CD14-positive monocyte (primary cell): ENCODE measurements around the gene AOPEP. TPM values are rescaled to one million over a fixed set of nuclear protein-coding genes. Genes with fewer than 3 reads are reported as not detected.

Source experiments
- DNase-seq, 3 donors: peaks; one replicate each; pipeline ENCODE4 v3.0.0-alpha.2; 2011 to 2022
- H2AFZ ChIP-seq: 2 replicates; pipeline ENCODE4 v1.6.0; 2012; ENCODE audit warnings: mild to moderate bottlenecking, low read depth, low read length, inconsistent platforms; ENCODE audit not compliant: insufficient read depth, poor library complexity, severe bottlenecking
- H3K27ac ChIP-seq, 2 donors: 1 replicate in 1 of 2; 2 replicates in 1 of 2; pipeline ENCODE4 v1.5.1; 2012 to 2013; ENCODE audit warnings: low read length in 2 of 2, control low read depth in 1 of 2, inconsistent platforms in 1 of 2, low read depth in 1 of 2, mild to moderate bottlenecking in 1 of 2
- H3K27me3 ChIP-seq, 2 donors: one replicate each; pipeline versions ENCODE4 v1.6.0 to v1.6.1; 2011 to 2013; ENCODE audit warnings: low read length in 2 of 2; ENCODE audit not compliant: control insufficient read depth in 2 of 2, insufficient read depth in 2 of 2
- H3K36me3 ChIP-seq, 2 donors: replicated peaks in 1 of 2; 1 replicate in 1 of 2; 2 replicates in 1 of 2; pipeline versions ENCODE4 v1.5.1 to v1.6.1; 2012 to 2013; ENCODE audit warnings: low read length in 2 of 2, control low read depth in 1 of 2, inconsistent platforms in 1 of 2, mild to moderate bottlenecking in 1 of 2; ENCODE audit not compliant: insufficient read depth in 2 of 2, control insufficient read depth in 1 of 2
- H3K4me1 ChIP-seq, 2 donors: 1 replicate in 1 of 2; 2 replicates in 1 of 2; pipeline versions ENCODE4 v1.5.1 to v1.6.1; 2012 to 2013; ENCODE audit warnings: low read length in 2 of 2, control low read depth in 1 of 2, inconsistent platforms in 1 of 2, mild to moderate bottlenecking in 1 of 2, moderate library complexity in 1 of 2; ENCODE audit not compliant: insufficient read depth in 2 of 2, control insufficient read depth in 1 of 2
- H3K4me2 ChIP-seq: replicated peaks from 2 replicates; pipeline ENCODE3; 2012; ENCODE audit warnings: low read length, moderate library complexity, mild to moderate bottlenecking; ENCODE audit not compliant: poor library complexity, severe bottlenecking; ENCODE audit errors: extremely low read depth
- H3K4me3 ChIP-seq, 3 experiments: fragments of 200-600 bp in 1 of 3; sonication (generic) in 1 of 3; replicated peaks in 1 of 3; 1 replicate in 2 of 3; 2 replicates in 1 of 3; pipeline ENCODE4 v1.5.1; 2011 to 2013; ENCODE audit warnings: low read length in 3 of 3, mild to moderate bottlenecking in 3 of 3, control low read depth in 2 of 3, low read depth in 2 of 3, inconsistent platforms in 1 of 3, moderate library complexity in 1 of 3
- H3K79me2 ChIP-seq: 2 replicates; pipeline ENCODE4 v1.6.0; 2012; ENCODE audit warnings: mild to moderate bottlenecking, control low read depth, inconsistent platforms, low read length, moderate library complexity; ENCODE audit not compliant: insufficient read depth
- H3K9ac ChIP-seq: 2 replicates; pipeline ENCODE4 v1.6.0; 2017; ENCODE audit warnings: low read length, mild to moderate bottlenecking; ENCODE audit not compliant: insufficient read depth, poor library complexity, severe bottlenecking
- H3K9me3 ChIP-seq, 2 donors: replicated peaks in 1 of 2; 1 replicate in 1 of 2; 2 replicates in 1 of 2; pipeline versions ENCODE4 v1.5.1 to v1.6.1; 2012 to 2013; ENCODE audit warnings: low read length in 2 of 2, control low read depth in 1 of 2; ENCODE audit not compliant: control insufficient read depth in 1 of 2, insufficient read depth in 1 of 2
- H4K20me1 ChIP-seq: 2 replicates; pipeline ENCODE4 v1.6.0; 2012; ENCODE audit warnings: mild to moderate bottlenecking, low read length, control low read depth, moderate library complexity; ENCODE audit not compliant: insufficient read depth
- H3K27ac Mint-ChIP-seq, 7 donors: one replicate each; pipeline ENCODE4 v1.8.0; 2020; ENCODE audit warnings: mild to moderate bottlenecking in 7 of 7, mixed read lengths in 7 of 7, moderate library complexity in 6 of 7, inconsistent platforms in 2 of 7
- H3K27me3 Mint-ChIP-seq, 3 donors: one replicate each; pipeline ENCODE4 v1.8.0; 2021 to 2022; ENCODE audit warnings: low read depth in 3 of 3, mild to moderate bottlenecking in 3 of 3, mixed read lengths in 3 of 3, moderate library complexity in 3 of 3, inconsistent platforms in 1 of 3
- H3K36me3 Mint-ChIP-seq, 2 donors: one replicate each; pipeline ENCODE4 v1.8.0; 2020; ENCODE audit warnings: mixed read lengths in 2 of 2, inconsistent platforms in 1 of 2, mild to moderate bottlenecking in 1 of 2
- H3K4me1 Mint-ChIP-seq: one replicate; pipeline ENCODE4 v1.8.0; 2020; ENCODE audit warnings: mild to moderate bottlenecking, mixed read lengths
- H3K4me3 Mint-ChIP-seq, 2 donors: one replicate each; pipeline ENCODE4 v1.8.0; 2020; ENCODE audit warnings: mild to moderate bottlenecking in 2 of 2, mixed read lengths in 2 of 2, moderate library complexity in 1 of 2
- H3K9me3 Mint-ChIP-seq, 7 donors: one replicate each; pipeline ENCODE4 v1.8.0; 2020 to 2022; ENCODE audit warnings: mixed read lengths in 7 of 7, mild to moderate bottlenecking in 6 of 7, moderate library complexity in 6 of 7, inconsistent platforms in 2 of 7
- CTCF ChIP-seq: fragments of 200-600 bp; IDR thresholded peaks from one replicate; pipeline ENCODE4 v1.8.0; 2022; ENCODE audit warnings: antibody characterized with exemption, mild to moderate bottlenecking
- WGBS: methylation state at CpG from one replicate; pipeline ENCODE4 v1.1.5; 2013; ENCODE audit warnings: missing lambda C conversion rate; ENCODE audit not compliant: insufficient coverage; 5-methylcytosine and 5-hydroxymethylcytosine counted together
- intact Hi-C, 2 donors: fragments of 100-400 bp; cut with micrococcal nuclease; formaldehyde crosslinking; loops; one replicate each; pipeline versions ENCODE4 v1.15.0 to v1.15.1; 2023
- polyA plus RNA-seq, 3 donors: library from polyadenylated mRNA; depleted of rRNA in 1 of 3; unstranded in 2 of 3; stranded (reverse) in 1 of 3; fragments of 300-500 nt in 2 of 3; fragments of >200 nt in 1 of 3; fragmentation: Illumina TruSeq in 2 of 3; gene quantifications; 1 replicate in 2 of 3; 2 replicates in 1 of 3; pipeline ENCODE4 v1.2.3, GENCODE V29; 2012 to 2021

AOPEP gene
- polyA plus RNA-seq, 3 donors: 3.0 to 4.1 (median 3.1) TPM

- H3K36me3 Mint-ChIP-seq: peaks cover 4 to 5% of the 10 kb centered on the region in 2 donors
- no peaks in the 10 kb centered on the region for H3K4me1 ChIP-seq
- no peak overlapping the region for H3K4me3 ChIP-seq
- no peaks in the 10 kb centered on the region for H3K27me3 ChIP-seq
- H3K4me1 Mint-ChIP-seq: no peaks in the 10 kb centered on the region
- DNase-seq: no peak
- H3K9me3 ChIP-seq: no peaks in the 10 kb centered on the region
- no peaks in the 10 kb centered on the region for H3K79me2 ChIP-seq
- H3K4me2 ChIP-seq: no peak overlapping the region
- WGBS: 96% methylated on average over 4 of the region's 5 CpGs
- no peak overlapping the region for H3K9ac ChIP-seq
- intact Hi-C loops: no loop called here
- TF ChIP-seq CTCF: no peak
- no peaks in the 10 kb centered on the region for H3K27me3 Mint-ChIP-seq
- H4K20me1 ChIP-seq: no peaks in the 10 kb centered on the region
- no peak overlapping the region for H3K27ac Mint-ChIP-seq
- H3K36me3 ChIP-seq: no peaks in the 10 kb centered on the region
- no peak overlapping the region for H3K27ac ChIP-seq
- no peaks in the 10 kb centered on the region for H3K9me3 Mint-ChIP-seq
- no peak overlapping the region for H3K4me3 Mint-ChIP-seq
- H2AFZ ChIP-seq: no peak overlapping the region
These were observed 345.0 kb downstream of the AOPEP start for GRCh38 chr9:95071450-95071849.

GRCh38 chr9:95071925-95072324, 345.4 kb downstream of the AOPEP start:
- no peaks in the 10 kb centered on the region for H4K20me1 ChIP-seq
- no peaks in the 10 kb centered on the region for H3K27me3 ChIP-seq
- WGBS: 100% methylated on average over 3 of the region's 5 CpGs
- Mint-ChIP-seq H3K27ac (no peak overlapping the region), H3K4me1 (no peaks in the 10 kb centered on the region), H3K9me3 (no peaks in the 10 kb centered on the region), H3K36me3 (peaks cover 4 to 5% of the 10 kb centered on the region in 2 donors), H3K27me3 (no peaks in the 10 kb centered on the region), H3K4me3 (no peak overlapping the region)
- DNase-seq: no peak
- no peaks in the 10 kb centered on the region for H3K36me3 ChIP-seq
- intact Hi-C loops: no loop called here
- no peaks in the 10 kb centered on the region for H3K79me2 ChIP-seq
- H3K9ac ChIP-seq: no peak overlapping the region
- TF ChIP-seq CTCF: no peak
- no peak overlapping the region for H2AFZ ChIP-seq
- no peaks in the 10 kb centered on the region for H3K4me1 ChIP-seq
- no peak overlapping the region for H3K4me3 ChIP-seq
- no peaks in the 10 kb centered on the region for H3K9me3 ChIP-seq
- H3K27ac ChIP-seq: no peak overlapping the region
- no peak overlapping the region for H3K4me2 ChIP-seq
